GM12878 (cell line): ENCODE measurements around the gene C12orf56. TPM values are rescaled to one million over a fixed set of nuclear protein-coding genes. Genes with fewer than 3 reads are reported as not detected.

Experiments
- ATAC-seq: fragments of 200-7000 bp; cut with Tn5 transposase; 3 replicates; pipeline ENCODE4 v1.9.1; 2020; ENCODE audit warnings: mild to moderate bottlenecking, moderate library complexity
- BruUV-seq: library from RNA; stranded (reverse); fragments of 400-500 nt; replicated peaks from 2 replicates; lab custom pipeline; 2021; lab: Mats Ljungman, UMichigan
- CTCF ChIA-PET: fragments of 300-600 bp; sonication (Branson Sonifier 250); formaldehyde crosslinking; extraction: SDS; loops from one replicate; lab custom pipeline; 2021; ENCODE audit warnings: inconsistent platforms; lab: Yijun Ruan, JAX
- POLR2A ChIA-PET: fragments of 350-600 bp; formaldehyde crosslinking; extraction: SDS; loops from one replicate; lab custom pipeline; 2021; ENCODE audit warnings: inconsistent platforms; lab: Charles Lee
- RAD21 ChIA-PET: fragments of 300-600 bp; sonication (Branson Sonifier 250); formaldehyde crosslinking; loops from one replicate; lab custom pipeline; 2023; ENCODE audit warnings: antibody characterized with exemption; ENCODE audit not compliant: unreplicated experiment; lab: Charles Lee
- SMC1A ChIA-PET: fragments of 300-600 bp; sonication (Branson Sonifier 250); formaldehyde crosslinking; loops from one replicate; lab custom pipeline; 2023; ENCODE audit not compliant: unreplicated experiment, uncharacterized antibody; lab: Charles Lee
- DNase-seq: peaks from one replicate; pipeline ENCODE4 v3.0.0-alpha.2; 2011; ENCODE audit warnings: low read depth, low spot score
- FAIRE-seq: peaks from 3 replicates; lab custom pipeline; 2011; peaks lifted over from hg19 to GRCh38; lab: Jason Lieb, UNC
- H2AFZ ChIP-seq: 2 replicates; pipeline ENCODE4 v1.6.0; 2011; ENCODE audit warnings: low read depth, low read length, control low read depth; ENCODE audit not compliant: control insufficient read depth
- H3K27ac ChIP-seq: 2 replicates; pipeline ENCODE4 v1.5.1; 2011; ENCODE audit warnings: control low read depth; ENCODE audit not compliant: control insufficient read depth, insufficient read depth
- H3K27me3 ChIP-seq, 2 experiments: replicated peaks in 1 of 2; 2 replicates each; pipeline versions ENCODE4 v1.6.0 to v1.6.1; 2011; ENCODE audit warnings: low read length in 1 of 2; ENCODE audit not compliant: control insufficient read depth in 2 of 2, insufficient read depth in 2 of 2
- H3K36me3 ChIP-seq, 2 experiments: 2 replicates each; pipeline ENCODE4 v1.5.1; 2011; ENCODE audit warnings: low read length in 1 of 2; ENCODE audit not compliant: control insufficient read depth in 2 of 2, insufficient read depth in 2 of 2
- H3K4me1 ChIP-seq: 2 replicates; pipeline ENCODE4 v1.6.1; 2011; ENCODE audit warnings: mild to moderate bottlenecking, low read length, moderate library complexity, mixed read lengths; ENCODE audit not compliant: control insufficient read depth, insufficient read depth
- H3K4me2 ChIP-seq: 2 replicates; pipeline ENCODE4 v1.6.0; 2011; ENCODE audit warnings: control low read depth; ENCODE audit not compliant: control insufficient read depth, insufficient read depth
- H3K4me3 ChIP-seq: fragments of 200-600 bp; sonication (generic); 2 replicates; pipeline ENCODE4 v1.5.1; 2016
- H3K79me2 ChIP-seq: 2 replicates; pipeline ENCODE4 v1.6.0; 2011; ENCODE audit warnings: low read length; ENCODE audit not compliant: control insufficient read depth, insufficient read depth
- H3K9ac ChIP-seq: 2 replicates; pipeline ENCODE4 v1.8.0; 2011; ENCODE audit warnings: low read length, control low read depth, mixed read lengths; ENCODE audit not compliant: control insufficient read depth, insufficient read depth
- H3K9me3 ChIP-seq: replicated peaks from 3 replicates; pipeline ENCODE4 v1.5.1; 2011; ENCODE audit warnings: mild to moderate bottlenecking, low read length; ENCODE audit not compliant: control insufficient read depth, insufficient read depth
- H4K20me1 ChIP-seq: 2 replicates; pipeline ENCODE4 v1.6.0; 2011; ENCODE audit not compliant: control insufficient read depth, insufficient read depth
- ASH2L ChIP-seq: fragments of 300-600, 200-600 bp; sonication (generic); IDR thresholded peaks from 2 replicates; pipeline ENCODE4 v1.6.1; 2017; ENCODE audit warnings: low read depth, mild to moderate bottlenecking, borderline replicate concordance
- BCL11A ChIP-seq: IDR thresholded peaks from 2 replicates; pipeline ENCODE4 v1.6.1; 2011; ENCODE audit warnings: low read depth, low read length
- CHD1 ChIP-seq: IDR thresholded peaks from 2 replicates; pipeline ENCODE4 v1.6.1; 2012; ENCODE audit warnings: low read depth, low read length, improper control_type of control experiment
- CHD2 ChIP-seq: IDR thresholded peaks from 2 replicates; pipeline ENCODE4 v1.6.1; 2011; ENCODE audit warnings: low read depth, low read length, improper control_type of control experiment, borderline replicate concordance
- DPF2 ChIP-seq: fragments of 450-650 bp; IDR thresholded peaks from 2 replicates; pipeline ENCODE4 v1.6.1; 2017; ENCODE audit warnings: mild to moderate bottlenecking
- HDGF ChIP-seq: fragments of 450-650 bp; IDR thresholded peaks from 2 replicates; pipeline ENCODE4 v1.6.1; 2016; ENCODE audit warnings: antibody characterized with exemption
- JUNB ChIP-seq: IDR thresholded peaks from 2 replicates; pipeline ENCODE4 v1.6.1; 2016; ENCODE audit warnings: antibody characterized with exemption, mild to moderate bottlenecking
- NR2C1 ChIP-seq: fragments of 450-650 bp; IDR thresholded peaks from 2 replicates; pipeline ENCODE4 v1.6.1; 2017; ENCODE audit warnings: antibody characterized with exemption, mild to moderate bottlenecking, moderate library complexity
- NR2C2 ChIP-seq: IDR thresholded peaks from 2 replicates; pipeline ENCODE4 v1.6.1; 2011; ENCODE audit warnings: borderline replicate concordance, low read depth; ENCODE audit not compliant: control insufficient read depth, insufficient read length
- NR2F1 ChIP-seq: fragments of 450-650 bp; conservative IDR thresholded peaks from 2 replicates; pipeline ENCODE4 v1.6.1; 2017; ENCODE audit warnings: mild to moderate bottlenecking
- POLR2AphosphoS5 ChIP-seq: IDR thresholded peaks from 2 replicates; pipeline ENCODE4 v1.6.1; 2011; ENCODE audit warnings: mild to moderate bottlenecking, low read length, inconsistent platforms
- SMAD5 ChIP-seq: IDR thresholded peaks from 2 replicates; pipeline ENCODE4 v1.6.1; 2016; ENCODE audit warnings: antibody characterized with exemption, low read depth
- SUPT20H ChIP-seq: IDR thresholded peaks from 2 replicates; pipeline ENCODE4 v1.6.1; 2011; ENCODE audit warnings: low read depth, mild to moderate bottlenecking, low read length, moderate library complexity, borderline replicate concordance; ENCODE audit not compliant: control insufficient read depth
- TCF3 ChIP-seq: IDR thresholded peaks from 2 replicates; pipeline ENCODE4 v1.6.1; 2012; ENCODE audit warnings: low read depth, mild to moderate bottlenecking, low read length, borderline replicate concordance; ENCODE audit not compliant: insufficient read depth
- WRNIP1 ChIP-seq: IDR thresholded peaks from 2 replicates; pipeline ENCODE4 v1.6.1; 2011; ENCODE audit warnings: low read depth, low read length, improper control_type of control experiment, borderline replicate concordance
- YBX1 ChIP-seq: fragments of 450-650 bp; IDR thresholded peaks from 2 replicates; pipeline ENCODE4 v1.6.1; 2016; ENCODE audit warnings: antibody characterized with exemption
- ZBED1 ChIP-seq: IDR thresholded peaks from 2 replicates; pipeline ENCODE4 v1.6.1; 2016; ENCODE audit warnings: borderline replicate concordance
- ZNF207 ChIP-seq: fragments of 450-650 bp; IDR thresholded peaks from 2 replicates; pipeline ENCODE4 v1.6.1; 2014; ENCODE audit warnings: antibody characterized with exemption, mild to moderate bottlenecking, borderline replicate concordance
- ZNF24 ChIP-seq: fragments of 450-650 bp; IDR thresholded peaks from 2 replicates; pipeline ENCODE4 v1.6.1; 2017; ENCODE audit warnings: antibody characterized with exemption, mild to moderate bottlenecking
- ZSCAN29 ChIP-seq: fragments of 450-650 bp; IDR thresholded peaks from 2 replicates; pipeline ENCODE4 v1.6.1; 2017; ENCODE audit warnings: mild to moderate bottlenecking, moderate library complexity
- WGBS: methylation state at CpG from one replicate; pipeline ENCODE4 v1.1.6; 2016; ENCODE audit warnings: low lambda C conversion rate; ENCODE audit not compliant: insufficient replicate concordance, insufficient coverage; ENCODE audit errors: missing lambda C conversion rate; 5-methylcytosine and 5-hydroxymethylcytosine counted together
- in situ Hi-C: fragments of 300-500 bp; cut with MboI; formaldehyde crosslinking; loops from 9 replicates; pipeline ENCODE4 v1.14.3; 2018; ENCODE audit warnings: mixed read lengths
- intact Hi-C: fragments of 100-400 bp; cut with micrococcal nuclease; formaldehyde crosslinking; loops from one replicate; pipeline ENCODE4 v1.14.2; 2022; ENCODE audit not compliant: unreplicated experiment
- polyA plus RNA-seq, 11 experiments: library from polyadenylated mRNA; depleted of rRNA in 4 of 11; unstranded in 6 of 11; stranded (reverse) in 5 of 11; fragments of >200 nt; fragmentation: Nextera tagmentation in 4 of 11; fragmentation: Illumina TruSeq in 1 of 11; extraction: Ambion mirVana in 4 of 11; extraction: Trizol in 1 of 11; gene quantifications; 1 replicate in 1 of 11; 2 replicates in 10 of 11; pipeline versions ENCODE4 v1.2.1 to v1.2.3, GENCODE V29; 2011 to 2016; ENCODE audit warnings: inconsistent platforms in 2 of 11, missing spikeins in 2 of 11, low read depth in 1 of 11
- total RNA-seq, 4 experiments: library from RNA; depleted of rRNA in 3 of 4; stranded (reverse); fragments of >200 nt in 3 of 4; fragmentation: Illumina TruSeq in 1 of 4; extraction: Trizol in 1 of 4; gene quantifications; 2 replicates each; pipeline versions ENCODE4 v1.2.1 to v1.2.3, GENCODE V29; 2013 to 2021
- TF ChIP-seq, protein P1 (sequence below): fragments of 450-650 bp; IDR thresholded peaks from 2 replicates; pipeline ENCODE4 v1.6.1; 2017; ENCODE audit warnings: mild to moderate bottlenecking, low read depth, inconsistent platforms; ENCODE audit not compliant: poor library complexity, severe bottlenecking

The C12orf56 gene
- total and polyA plus RNA-seq, 10 of the 15 experiments (the other 5 are each of a cell fraction or from before 2014, with no cell fraction given), result not detected

DNA sequence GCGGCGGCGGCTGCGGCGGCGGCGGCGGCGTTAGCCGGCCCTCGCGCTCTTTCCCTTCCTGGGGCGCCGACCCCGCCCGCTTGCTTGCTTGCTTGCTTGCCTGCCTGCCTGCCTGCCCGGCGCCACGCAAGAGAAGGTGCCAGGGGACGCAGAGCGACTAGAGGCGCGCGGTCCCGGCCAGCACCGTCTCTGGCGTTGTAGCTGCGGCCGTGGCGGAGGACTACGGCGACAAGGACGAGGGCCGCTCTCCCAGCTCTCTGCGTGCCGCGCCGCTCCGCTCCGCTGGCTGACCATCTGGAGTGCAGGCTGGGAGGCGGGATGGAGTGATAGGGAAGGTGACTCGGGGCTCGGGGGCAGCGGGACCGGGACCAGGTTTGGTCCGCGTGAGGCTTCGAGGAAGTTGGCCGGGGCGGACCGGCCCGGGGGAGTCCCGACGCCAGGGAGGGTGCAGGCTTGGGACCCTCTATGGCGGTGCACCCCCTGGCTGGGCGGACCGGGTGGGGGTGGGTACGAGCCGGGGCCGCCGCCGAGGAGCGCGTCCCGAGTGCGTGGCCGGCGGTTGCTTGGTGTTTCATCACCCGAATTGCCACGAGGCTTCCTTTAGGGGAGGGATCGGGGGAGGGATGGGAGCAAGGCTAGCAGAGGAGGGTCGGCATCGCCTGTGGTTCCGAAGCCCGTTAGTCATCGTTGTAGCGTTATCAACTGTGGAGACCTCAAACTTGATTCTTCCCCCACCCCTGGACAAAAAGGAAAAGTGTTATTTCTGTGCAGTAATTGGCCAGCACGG lies 14.1 kb upstream of the C12orf56 start (continued):
- 0 out of 2 replicates have a peak, but pooled peaks have one; percentile 2 for TF ChIP-seq CHD2
- TF ChIP-seq, all 136 proteins: peak for 23

DNA sequence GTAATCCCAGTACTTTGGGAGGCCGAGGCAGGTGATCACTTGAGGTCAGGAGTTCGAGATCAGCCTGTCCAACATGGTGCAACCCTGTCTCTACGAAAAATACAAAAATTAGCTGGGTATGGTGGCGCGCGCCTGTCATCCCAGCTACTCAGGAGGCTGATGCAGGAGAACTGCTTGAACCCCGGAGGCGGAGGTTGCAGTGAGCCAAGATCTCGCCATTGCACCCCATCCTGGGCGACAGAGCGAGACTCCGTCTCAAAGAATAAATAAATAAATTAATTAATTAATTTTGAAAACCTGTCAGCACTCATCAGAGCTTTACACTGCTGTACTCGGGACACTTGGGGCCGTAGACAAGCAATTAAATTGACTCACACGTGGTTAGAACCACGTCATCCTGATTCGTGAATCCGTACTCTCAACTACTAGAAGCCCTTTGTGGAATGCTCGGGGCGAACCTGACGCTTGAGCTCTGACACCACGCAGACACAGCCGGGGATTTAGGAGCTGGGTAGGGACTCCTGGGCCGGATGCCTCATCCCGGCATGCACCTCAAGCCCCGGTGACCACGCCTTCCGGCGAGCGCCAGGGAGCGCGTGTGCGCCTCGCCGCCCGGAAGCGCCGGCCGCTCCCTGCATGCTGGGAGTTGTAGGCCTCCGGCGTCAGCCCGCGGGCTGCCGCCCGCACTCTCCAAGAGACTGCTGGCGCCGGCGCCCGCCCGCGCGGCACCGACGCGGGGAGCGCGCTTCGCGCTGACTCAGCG lies 13.3 kb upstream of the C12orf56 start, which contains the start of gene XPOT:
Gene XPOT (plus strand): TSS at position 686 of the 763 bp plus-strand sequence. CDS start 5,644 bp downstream, outside the sequence.
- RAD21 ChIA-PET, result interaction anchor here (0.5 to 1.2 kb wide), 4 partner anchors 14 to 400 kb away, joined by 3 to 4 read pairs (median 3); no protein-coding TSS in a partner anchor
- peak within 1 kb of the TSS; percentile 88 for H3K9ac ChIP-seq
- DNase-seq, result peak; percentile 84
- SMC1A ChIA-PET, result interaction anchor here (1.1 to 1.3 kb wide), 2 partner anchors 14 to 47 kb away, joined by 3 to 4 read pairs; no protein-coding TSS in a partner anchor
- ATAC-seq, result peak; percentile 95
- peak within 1 kb of the TSS; percentile 93 for H3K27ac ChIP-seq
- peak within 1 kb of the TSS; percentile 98 for H2AFZ ChIP-seq
- FAIRE-seq, result peak; percentile 84
- peak within 1 kb of the TSS; percentile 75 for H3K4me2 ChIP-seq
- H3K4me1 ChIP-seq, result peaks cover 4% of the 10 kb centered on the region
- H3K79me2 ChIP-seq, result peaks cover 39% of the 10 kb centered on the region
- WGBS, result 12% methylated on average over 59 of the region's 60 CpGs
- H3K4me3 ChIP-seq, result peak within 1 kb of the TSS; percentile 85
- intact Hi-C loops (loop anchor here (1.0 to 10.0 kb wide), 3 partner anchors 48 to 1761 kb away; partner anchors contain the start of genes KICS2, TBK1 and TMBIM4), in situ Hi-C loops (no loop called here)
- H3K36me3 ChIP-seq, result no peaks in the 10 kb centered on the region
- POLR2A ChIA-PET, result no interaction called here
- H3K9me3 ChIP-seq, result no peaks in the 10 kb centered on the region
- H4K20me1 ChIP-seq, result no peaks in the 10 kb centered on the region
- H3K27me3 ChIP-seq, result no peaks in the 10 kb centered on the region
- CTCF ChIA-PET, result interaction anchor here (0.8 to 1.6 kb wide), 3 partner anchors 10 to 56 kb away, joined by 3 to 5 read pairs (median 3); no protein-coding TSS in a partner anchor
- TSS peak; percentile 97 for BruUV-seq
- no peak for TF ChIP-seq CHD1
- TF ChIP-seq ZNF24, result peak; percentile 56; the same call in 1 of the 2 replicates
- TF ChIP-seq NR2C2, result no peak
- no peak for TF ChIP-seq YBX1
- no peak for TF ChIP-seq ZNF207
- peak; percentile 86 for TF ChIP-seq SMAD5
- TF ChIP-seq HDGF, result no peak
- TF ChIP-seq DPF2, result no peak
- no peak for TF ChIP-seq ZSCAN29
- TF ChIP-seq JUNB, result no peak
- TF ChIP-seq ZBED1, result no peak
- no peak for TF ChIP-seq WRNIP1
- TF ChIP-seq ASH2L, result 0 out of 2 replicates have a peak, but pooled peaks have one; percentile 9
- TF ChIP-seq POLR2AphosphoS5, result peak; percentile 97
- no peak for TF ChIP-seq SUPT20H
- TF ChIP-seq, protein P1, sequence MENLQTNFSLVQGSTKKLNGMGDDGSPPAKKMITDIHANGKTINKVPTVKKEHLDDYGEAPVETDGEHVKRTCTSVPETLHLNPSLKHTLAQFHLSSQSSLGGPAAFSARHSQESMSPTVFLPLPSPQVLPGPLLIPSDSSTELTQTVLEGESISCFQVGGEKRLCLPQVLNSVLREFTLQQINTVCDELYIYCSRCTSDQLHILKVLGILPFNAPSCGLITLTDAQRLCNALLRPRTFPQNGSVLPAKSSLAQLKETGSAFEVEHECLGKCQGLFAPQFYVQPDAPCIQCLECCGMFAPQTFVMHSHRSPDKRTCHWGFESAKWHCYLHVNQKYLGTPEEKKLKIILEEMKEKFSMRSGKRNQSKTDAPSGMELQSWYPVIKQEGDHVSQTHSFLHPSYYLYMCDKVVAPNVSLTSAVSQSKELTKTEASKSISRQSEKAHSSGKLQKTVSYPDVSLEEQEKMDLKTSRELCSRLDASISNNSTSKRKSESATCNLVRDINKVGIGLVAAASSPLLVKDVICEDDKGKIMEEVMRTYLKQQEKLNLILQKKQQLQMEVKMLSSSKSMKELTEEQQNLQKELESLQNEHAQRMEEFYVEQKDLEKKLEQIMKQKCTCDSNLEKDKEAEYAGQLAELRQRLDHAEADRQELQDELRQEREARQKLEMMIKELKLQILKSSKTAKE, result no peak
- TF ChIP-seq TCF3, result 0 out of 2 replicates have a peak, but pooled peaks have one; percentile 43
- no peak for TF ChIP-seq NR2F1
- TF ChIP-seq NR2C1, result peak; percentile 66
- TF ChIP-seq BCL11A, result no peak
- TF ChIP-seq CHD2, result peak; percentile 45
